Fibroblast of mammary gland (primary cell): Measurements from ENCODE around the gene SURF4.
"Not testable (repeated sequence)": the region's sequence is repeated elsewhere in the genome, so short reads cannot be mapped to it uniquely, and the experiment has no call there.

Experiments used
- DNase-seq: peaks from one replicate; pipeline ENCODE4 v3.0.0-alpha.2; 2010; ENCODE audit warnings: low read depth
- H3K4me3 ChIP-seq: 2 replicates; pipeline ENCODE4 v1.5.1; 2011; ENCODE audit warnings: low read depth, mild to moderate bottlenecking, low read length, moderate library complexity; ENCODE audit not compliant: control insufficient read depth
- CTCF ChIP-seq: conservative IDR thresholded peaks from 2 replicates; pipeline ENCODE4 v1.5.1; 2011; ENCODE audit warnings: low read depth, low read length, inconsistent platforms; ENCODE audit not compliant: control insufficient read depth, insufficient read depth

Gene SURF4

GRCh38 chr9:133382507-133383141 is 6.8 kb upstream of the SURF4 start:
- no peak for DNase-seq
- TF ChIP-seq CTCF: no peak
- no peak overlapping the region for H3K4me3 ChIP-seq

GRCh38 chr9:133380734-133381133 is 4.9 kb upstream of the SURF4 start:
- no peak for TF ChIP-seq CTCF
- no peak for DNase-seq
- no peak overlapping the region for H3K4me3 ChIP-seq

GRCh38 chr9:133379153-133380086 is 3.6 kb upstream of the SURF4 start:
- TF ChIP-seq CTCF: no peak
- no peak overlapping the region for H3K4me3 ChIP-seq
- DNase-seq: no peak

- no peak for TF ChIP-seq CTCF
- no peak for DNase-seq
- H3K4me3 ChIP-seq: no peak overlapping the region
Measured at GRCh38 chr9:133378408-133378962, 2.6 kb upstream of the SURF4 start.

- no peak overlapping the region for H3K4me3 ChIP-seq
- no peak for TF ChIP-seq CTCF
- DNase-seq: peak; percentile 98
Measured at GRCh38 chr9:133377721-133378216, 1.9 kb upstream of the SURF4 start.

- not testable (repeated sequence) for H3K4me3 ChIP-seq, DNase-seq
Measured at GRCh38 chr9:133377280-133377679, 1.4 kb upstream of the SURF4 start.

GRCh38 chr9:133375116-133375723 is 640 bp downstream of the SURF4 start:
- H3K4me3 ChIP-seq: peak overlapping the region; percentile 96
- no peak for TF ChIP-seq CTCF
- peak; percentile 50 for DNase-seq
